ENCODE results near the gene NCOA3. TPM values are rescaled to one million over a fixed set of nuclear protein-coding genes. Genes with fewer than 3 reads are reported as not detected.

Gene NCOA3
- total and polyA plus RNA-seq, 7 donors, result 11.9 to 56.9 (median 18.1) TPM

- Histone ChIP-seq H3K27ac (no peak overlapping the region), H3K4me1 (peaks cover 2% of the 10 kb centered on the region), H3K36me3 (ENCODE audit: insufficient read depth in 1 of 2, low read depth in 1 of 2) (peaks cover 0 to 2% of the 10 kb centered on the region in 2 donors), H3K9me3 (peaks cover 6% of the 10 kb centered on the region), H3K4me3 (no peak overlapping the region), H3K27me3 (ENCODE audit: insufficient read depth in 3 of 3, low read length in 2 of 3) (no peaks in the 10 kb centered on the region)
- intact Hi-C loops (cut with DNase I), result no loop called here
- TF ChIP-seq CTCF (IDR thresholded peaks at IDR 0.05), result no peak
- peak in 1 of 4 donors; percentile 25 for ATAC-seq
- DNase-seq, result no peak
- WGBS, 3 donors, result 52 to 67% (median 57%) methylated on average over 8 of the region's 8 CpGs
These were observed 22.5 kb downstream of the NCOA3 start for GRCh38 chr20:47524015-47524784.

GRCh38 chr20:47527004-47527800 is 25.5 kb downstream of the NCOA3 start:
- WGBS, 3 donors, result 97 to 98% (median 98%) methylated on average over 5 of the region's 5 CpGs
- TF ChIP-seq CTCF (IDR thresholded peaks at IDR 0.05), result no peak
- Histone ChIP-seq H3K4me1 (peaks cover 10% of the 10 kb centered on the region), H3K9me3 (peaks cover 2% of the 10 kb centered on the region), H3K4me3 (no peak overlapping the region), H3K36me3 (ENCODE audit: insufficient read depth in 1 of 2, low read depth in 1 of 2) (no peaks in the 10 kb centered on the region), H3K27ac (no peak overlapping the region), H3K27me3 (ENCODE audit: insufficient read depth in 3 of 3, low read length in 2 of 3) (no peaks in the 10 kb centered on the region)
- ATAC-seq (no peak), DNase-seq (no peak)
- intact Hi-C loops (cut with DNase I), result no loop called here

GRCh38 chr20:47529840-47530239 is 28.2 kb downstream of the NCOA3 start:
- DNase-seq (no peak), ATAC-seq (no peak)
- WGBS, 3 donors, result 43 to 66% (median 58%) methylated on average over 2 of the region's 2 CpGs
- Histone ChIP-seq H3K27me3 (ENCODE audit: insufficient read depth in 3 of 3, low read length in 2 of 3) (no peaks in the 10 kb centered on the region), H3K9me3 (peaks cover 2% of the 10 kb centered on the region), H3K4me1 (peaks cover 10% of the 10 kb centered on the region), H3K36me3 (ENCODE audit: insufficient read depth in 1 of 2, low read depth in 1 of 2) (no peaks in the 10 kb centered on the region), H3K27ac (no peak overlapping the region), H3K4me3 (no peak overlapping the region)
- TF ChIP-seq CTCF (IDR thresholded peaks at IDR 0.05), result no peak
- intact Hi-C loops (cut with DNase I), result no loop called here

GRCh38 chr20:47531458-47531857 is 29.8 kb downstream of the NCOA3 start:
- DNase-seq (no peak), ATAC-seq (no peak)
- H3K36me3 ChIP-seq (ENCODE audit: insufficient read depth in 1 of 2, low read depth in 1 of 2), result no peaks in the 10 kb centered on the region
- no peak overlapping the region for H3K27ac ChIP-seq
- no peaks in the 10 kb centered on the region for H3K27me3 ChIP-seq (ENCODE audit: insufficient read depth in 3 of 3, low read length in 2 of 3)
- no peak for TF ChIP-seq CTCF (IDR thresholded peaks at IDR 0.05)
- no peak overlapping the region for H3K4me3 ChIP-seq
- WGBS, 3 donors, result 54 to 79% (median 60%) methylated on average over 1 of the region's 1 CpG
- intact Hi-C loops (cut with DNase I), result no loop called here
- H3K4me1 ChIP-seq, result peaks cover 10% of the 10 kb centered on the region
- H3K9me3 ChIP-seq, result peaks cover 2% of the 10 kb centered on the region

All from psoas muscle (tissue), 8 donors.